Right lobe of liver (tissue), 4 donors: ENCODE results near the gene MAP3K9.

Experiments used
- CTCF ChIP-seq, 4 donors: fragments of 200-600 bp in 3 of 4; fragments of 450-650 bp in 1 of 4; IDR thresholded peaks; one replicate each; pipeline versions ENCODE4 v1.5.1 to v1.8.0; 2016 to 2022; ENCODE audit warnings: antibody characterized with exemption in 4 of 4, mild to moderate bottlenecking in 2 of 4
- POLR2A ChIP-seq: fragments of 450-650 bp; IDR thresholded peaks from one replicate; pipeline ENCODE4 v1.6.1; 2017; ENCODE audit warnings: antibody characterized with exemption, mild to moderate bottlenecking
- donor health status: DM: no; HTN: no; CAD: no.
- donor health status: DM: no; HTN: no; CAD: no.
- donor health status: DM: no; HTN: yes; CAD: no.

GRCh38 chr14:70698288-70698687, 111.0 kb downstream of the MAP3K9 start:
- TF ChIP-seq CTCF (IDR thresholded peaks at IDR 0.05), result no peak
- TF ChIP-seq POLR2A, result no peak
